IMR-90 (cell line): ENCODE measurements around the gene RABGEF1. TPM values are rescaled to one million over a fixed set of nuclear protein-coding genes. Genes with fewer than 3 reads are reported as not detected.
"Not testable (repeated sequence)": the region's sequence is repeated elsewhere in the genome, so short reads cannot be mapped to it uniquely, and the experiment has no call there.

Experiments used
- ATAC-seq: fragments of 200-7000 bp; cut with Tn5 transposase; 2 replicates; pipeline ENCODE4 v1.9.1; 2020; ENCODE audit warnings: low read depth, mild to moderate bottlenecking, moderate library complexity
- BruUV-seq: library from RNA; stranded (reverse); fragments of 400-500 nt; replicated peaks from 2 replicates; lab custom pipeline; 2021; lab: Mats Ljungman, UMichigan
- CTCF ChIA-PET: fragments of 300-600 bp; formaldehyde crosslinking; extraction: SDS; loops from one replicate; lab custom pipeline; 2021; ENCODE audit warnings: antibody characterized with exemption; lab: Yijun Ruan, JAX
- POLR2A ChIA-PET: fragments of 300-600 bp; sonication (Branson Sonifier 250); formaldehyde crosslinking; loops from one replicate; lab custom pipeline; 2022; ENCODE audit warnings: antibody characterized with exemption; ENCODE audit not compliant: unreplicated experiment; lab: Charles Lee
- DNase-seq: peaks from one replicate; pipeline ENCODE4 v3.0.0; 2013
- H2AFZ ChIP-seq: replicated peaks from 2 replicates; pipeline ENCODE3; 2013; ENCODE audit warnings: low read length, mild to moderate bottlenecking; ENCODE audit not compliant: poor library complexity
- H2AK5ac ChIP-seq: 2 replicates; pipeline ENCODE4 v1.6.1; 2013; ENCODE audit warnings: low read depth, low read length, inconsistent platforms
- H2AK9ac ChIP-seq: replicated peaks from 2 replicates; pipeline ENCODE3; 2013; ENCODE audit warnings: mild to moderate bottlenecking, low read depth, low read length, moderate library complexity; ENCODE audit not compliant: poor library complexity
- H2BK120ac ChIP-seq: 2 replicates; pipeline ENCODE4 v1.6.1; 2013; ENCODE audit warnings: low read depth, low read length, inconsistent platforms
- H2BK15ac ChIP-seq: 3 replicates; pipeline ENCODE4 v1.6.1; 2013; ENCODE audit warnings: low read depth, low read length, inconsistent platforms
- H2BK20ac ChIP-seq: 2 replicates; pipeline ENCODE4 v1.6.1; 2013; ENCODE audit warnings: low read depth, mild to moderate bottlenecking, inconsistent platforms, low read length, moderate library complexity
- H2BK5ac ChIP-seq: 2 replicates; pipeline ENCODE4 v1.6.1; 2013; ENCODE audit warnings: mild to moderate bottlenecking, low read depth, low read length, inconsistent platforms; ENCODE audit not compliant: poor library complexity, severe bottlenecking
- H3K14ac ChIP-seq: replicated peaks from 2 replicates; pipeline ENCODE4 v1.6.1; 2013; ENCODE audit warnings: low read depth, low read length, inconsistent platforms
- H3K18ac ChIP-seq: 2 replicates; pipeline ENCODE4 v1.6.1; 2013; ENCODE audit warnings: low read depth, low read length, control low read depth
- H3K23ac ChIP-seq: 2 replicates; pipeline ENCODE4 v1.6.1; 2013; ENCODE audit warnings: low read depth, low read length, inconsistent platforms
- H3K27ac ChIP-seq: 2 replicates; pipeline ENCODE4 v1.5.1; 2013; ENCODE audit warnings: mild to moderate bottlenecking, control low read depth, low read length; ENCODE audit not compliant: insufficient read depth
- H3K27me3 ChIP-seq: 2 replicates; pipeline ENCODE4 v1.6.1; 2013; ENCODE audit warnings: low read length; ENCODE audit not compliant: control insufficient read depth, insufficient read depth
- H3K36me3 ChIP-seq: 2 replicates; pipeline ENCODE4 v1.6.1; 2013; ENCODE audit warnings: low read length, mixed read lengths; ENCODE audit not compliant: control insufficient read depth, insufficient read depth
- H3K4ac ChIP-seq: 2 replicates; pipeline ENCODE4 v1.6.1; 2013; ENCODE audit warnings: low read depth, low read length, inconsistent platforms
- H3K4me1 ChIP-seq: 2 replicates; pipeline ENCODE4 v1.6.1; 2013; ENCODE audit warnings: low read length, mixed read lengths; ENCODE audit not compliant: control insufficient read depth, insufficient read depth
- H3K4me2 ChIP-seq: 2 replicates; pipeline ENCODE4 v1.6.1; 2013; ENCODE audit warnings: low read depth, mild to moderate bottlenecking, control low read depth, low read length, moderate library complexity
- H3K4me3 ChIP-seq: 2 replicates; pipeline ENCODE4 v1.5.1; 2013; ENCODE audit warnings: low read depth, mild to moderate bottlenecking, control low read depth, low read length, moderate library complexity; ENCODE audit not compliant: insufficient read depth
- H3K56ac ChIP-seq: 2 replicates; pipeline ENCODE4 v1.6.1; 2013; ENCODE audit warnings: low read length, inconsistent platforms; ENCODE audit not compliant: insufficient read depth; ENCODE audit errors: extremely low read depth
- H3K79me1 ChIP-seq, 2 experiments: 2 replicates each; pipeline ENCODE4 v1.6.1; 2013; ENCODE audit warnings: low read length in 2 of 2, inconsistent platforms in 1 of 2, low read depth in 1 of 2
- H3K9ac ChIP-seq: 2 replicates; pipeline ENCODE4 v1.6.1; 2013; ENCODE audit warnings: low read depth, low read length, control low read depth
- H3K9me1 ChIP-seq: 2 replicates; pipeline ENCODE4 v1.6.1; 2013; ENCODE audit warnings: low read length, inconsistent platforms; ENCODE audit not compliant: insufficient read depth
- H3K9me3 ChIP-seq: 2 replicates; pipeline ENCODE4 v1.6.1; 2013; ENCODE audit warnings: low read length; ENCODE audit not compliant: control insufficient read depth, insufficient read depth
- H4K20me1 ChIP-seq: 2 replicates; pipeline ENCODE4 v1.6.1; 2013; ENCODE audit warnings: low read length, inconsistent platforms; ENCODE audit not compliant: insufficient read depth
- H4K5ac ChIP-seq: 2 replicates; pipeline ENCODE4 v1.6.1; 2013; ENCODE audit warnings: mild to moderate bottlenecking, low read depth, low read length, control low read depth
- H4K8ac ChIP-seq, 2 experiments: 2 replicates each; pipeline ENCODE4 v1.6.1; 2013; ENCODE audit warnings: low read depth in 2 of 2, low read length in 2 of 2, control low read depth in 1 of 2, inconsistent platforms in 1 of 2
- H4K91ac ChIP-seq: 2 replicates; pipeline ENCODE4 v1.6.1; 2013; ENCODE audit warnings: low read depth, low read length, inconsistent platforms; ENCODE audit not compliant: insufficient read depth
- BHLHE40 ChIP-seq: fragments of 150-350 bp; IDR thresholded peaks from 2 replicates; pipeline ENCODE4 v1.6.1; 2016; ENCODE audit warnings: mild to moderate bottlenecking, low read depth, low read length
- CEBPB ChIP-seq: IDR thresholded peaks from 2 replicates; pipeline ENCODE4 v1.6.1; 2012; ENCODE audit warnings: low read depth, low read length, improper control_type of control experiment
- ELK1 ChIP-seq: fragments of 150-350 bp; IDR thresholded peaks from 2 replicates; pipeline ENCODE4 v1.6.1; 2016; ENCODE audit warnings: low read depth, mild to moderate bottlenecking, low read length, moderate library complexity, borderline replicate concordance
- MAZ ChIP-seq: IDR thresholded peaks from 2 replicates; pipeline ENCODE4 v1.6.1; 2012; ENCODE audit warnings: low read depth, mild to moderate bottlenecking, low read length, improper control_type of control experiment, moderate library complexity, borderline replicate concordance
- NFE2L2 ChIP-seq: fragments of 150-350 bp; IDR thresholded peaks from 2 replicates; pipeline ENCODE4 v1.6.1; 2016; ENCODE audit warnings: low read depth, mild to moderate bottlenecking, low read length
- POLR2A ChIP-seq: IDR thresholded peaks from 2 replicates; pipeline ENCODE4 v1.6.1; 2012; ENCODE audit warnings: mild to moderate bottlenecking, low read depth, low read length
- RAD21 ChIP-seq: IDR thresholded peaks from 2 replicates; pipeline ENCODE4 v1.6.1; 2012; ENCODE audit warnings: low read length, improper control_type of control experiment
- RFX5 ChIP-seq: IDR thresholded peaks from 2 replicates; pipeline ENCODE4 v1.8.0; 2012; ENCODE audit warnings: low read depth, mild to moderate bottlenecking, low read length, moderate library complexity
- WGBS, 2 experiments: methylation state at CpG; one replicate each; pipeline versions ENCODE4 v1.1.5 to v1.1.7; 2013; ENCODE audit warnings: missing lambda C conversion rate in 2 of 2; ENCODE audit not compliant: insufficient read length in 1 of 2; ENCODE audit errors: extremely low coverage in 2 of 2; 5-methylcytosine and 5-hydroxymethylcytosine counted together
- dilution Hi-C: fragments of 300-500 bp; cut with HindIII; formaldehyde crosslinking; loops from one replicate; pipeline ENCODE4 v1.14.3; 2018; ENCODE audit warnings: low sequenced_read_pairs; ENCODE audit not compliant: unreplicated experiment
- in situ Hi-C: fragments of 300-500 bp; cut with MboI; formaldehyde crosslinking; loops from 3 replicates; pipeline ENCODE4 v1.14.3; 2019; ENCODE audit warnings: low sequenced_read_pairs, inconsistent platforms, mixed read lengths
- intact Hi-C: fragments of 100-400 bp; cut with micrococcal nuclease; formaldehyde crosslinking; loops from 2 replicates; pipeline ENCODE4 v1.10.0; 2022
- polyA plus RNA-seq, 3 experiments: library from polyadenylated mRNA; depleted of rRNA; stranded (reverse); fragments of >200 nt; gene quantifications; 2 replicates each; pipeline ENCODE4 v1.2.3, GENCODE V29; 2012; ENCODE audit warnings: low replicate concordance in 1 of 3
- total RNA-seq: library from RNA; depleted of rRNA; stranded (reverse); fragments of >200 nt; gene quantifications from 2 replicates; pipeline ENCODE4 v1.2.3, GENCODE V29; 2012

The RABGEF1 gene
- total and polyA plus RNA-seq, 2 of the 4 experiments (the other 2 are of a cell fraction), result 34.9 to 56.6 TPM

- Histone ChIP-seq H2BK120ac (no peak overlapping the region), H2BK5ac (no peak overlapping the region), H3K56ac (no peak overlapping the region), H4K8ac (no peak overlapping the region), H4K5ac (no peak overlapping the region), H3K4me1 (no peaks in the 10 kb centered on the region), H2AK9ac (no peak overlapping the region), H3K9me3 (0 out of 2 replicates have a peak, but pooled peaks cover 3% of the 10 kb centered on the region), H3K36me3 (peaks cover 25% of the 10 kb centered on the region), H3K79me1 (peaks cover 14 to 17% of the 10 kb centered on the region in 2 experiments), H2AFZ (no peak overlapping the region), H3K4me3 (no peak overlapping the region), H2BK15ac (no peak overlapping the region), H4K91ac (no peak overlapping the region), H2AK5ac (no peak overlapping the region), H3K4ac (no peak overlapping the region), H3K9ac (no peak overlapping the region), H3K18ac (no peak overlapping the region), H3K23ac (no peak overlapping the region), H3K9me1 (peaks cover 5% of the 10 kb centered on the region; the same call in 1 of the 2 replicates), H3K27me3 (no peaks in the 10 kb centered on the region), H3K4me2 (no peak overlapping the region), H3K14ac (no peak overlapping the region), H4K20me1 (no peaks in the 10 kb centered on the region), H2BK20ac (no peak overlapping the region), H3K27ac (no peak overlapping the region)
- ChIA-PET CTCF (no interaction called here), POLR2A (no interaction called here)
- in situ Hi-C loops, result no loop called here
- no peak for DNase-seq
- WGBS, 2 experiments, result no CpG with 5 or more reads among the region's 1 CpG
- intact Hi-C loops, result no loop called here
- BruUV-seq, result no TSS peak
- dilution Hi-C loops, result no loop called here
- no peak for ATAC-seq
- TF ChIP-seq POLR2A (no peak), MAZ (no peak), CEBPB (no peak), BHLHE40 (no peak), RFX5 (no peak), NFE2L2 (no peak), ELK1 (no peak), RAD21 (no peak)
These were observed 26.8 kb upstream of the RABGEF1 start for GRCh38 chr7:66713687-66714086.

GRCh38 chr7:66716634-66717033 is 23.9 kb upstream of the RABGEF1 start:
- H2AK9ac ChIP-seq, H3K18ac ChIP-seq, BruUV-seq, ATAC-seq, H2AK5ac ChIP-seq, DNase-seq, in situ Hi-C loops, H4K5ac ChIP-seq, H3K4me1 ChIP-seq, H3K4ac ChIP-seq, CTCF ChIA-PET, H3K9ac ChIP-seq, H3K14ac ChIP-seq, H3K27me3 ChIP-seq, H2AFZ ChIP-seq, H3K9me3 ChIP-seq, H2BK120ac ChIP-seq, H4K20me1 ChIP-seq, H4K8ac ChIP-seq, H2BK20ac ChIP-seq, H2BK15ac ChIP-seq, H3K23ac ChIP-seq, H3K4me3 ChIP-seq, H3K9me1 ChIP-seq, H3K4me2 ChIP-seq, H3K27ac ChIP-seq, H2BK5ac ChIP-seq, intact Hi-C loops, dilution Hi-C loops, H4K91ac ChIP-seq, H3K56ac ChIP-seq: not testable (repeated sequence)
- WGBS, 2 experiments, result no CpG with 5 or more reads among the region's 7 CpGs
- H3K79me1 ChIP-seq, result peaks cover 14 to 20% of the 10 kb centered on the region in 2 experiments
- peaks cover 33% of the 10 kb centered on the region for H3K36me3 ChIP-seq
- POLR2A ChIA-PET, result interaction anchor here (0.6 kb wide), 1 partner anchor 23 kb away, joined by 5 read pairs; no protein-coding TSS in a partner anchor
